ENCODE results near the gene GRM7. TPM values are rescaled to one million over a fixed set of nuclear protein-coding genes. Genes with fewer than 3 reads are reported as not detected.

The GRM7 gene
- total and polyA plus RNA-seq, 2 of the 4 experiments (the other 2 are of a cell fraction), result not detected

GRCh38 chr3:7469866-7470265 lies 609.0 kb downstream of the GRM7 start:
- intact Hi-C loops (cut with micrococcal nuclease) (no loop called here), dilution Hi-C loops (cut with HindIII; ENCODE audit: low sequenced_read_pairs, unreplicated experiment) (no loop called here), in situ Hi-C loops (cut with MboI; ENCODE audit: low sequenced_read_pairs) (no loop called here)
- POLR2A ChIA-PET (ENCODE audit: unreplicated experiment), result no interaction called here
- H4K5ac ChIP-seq (ENCODE audit: low read depth, low read length), result no peak overlapping the region
- no peak overlapping the region for H3K56ac ChIP-seq (ENCODE audit: extremely low read depth, insufficient read depth, low read length)
- H3K9me1 ChIP-seq (ENCODE audit: insufficient read depth, low read length), result no peaks in the 10 kb centered on the region
- H3K4me2 ChIP-seq (ENCODE audit: low read depth, low read length), result no peak overlapping the region
- CTCF ChIA-PET, result no interaction called here
- H2AFZ ChIP-seq (replicated peaks; ENCODE audit: low read length, poor library complexity), result no peak overlapping the region
- no peak for ATAC-seq (ENCODE audit: low read depth)
- H3K27me3 ChIP-seq (ENCODE audit: control insufficient read depth, insufficient read depth, low read length), result no peaks in the 10 kb centered on the region
- no peaks in the 10 kb centered on the region for H3K4me1 ChIP-seq (ENCODE audit: control insufficient read depth, insufficient read depth, low read length)
- H3K18ac ChIP-seq (ENCODE audit: low read depth, low read length), result no peak overlapping the region
- WGBS, 2 experiments (ENCODE audit: extremely low coverage in 2 of 2, insufficient read length in 1 of 2), result no CpG with 5 or more reads among the region's 2 CpGs
- no peak overlapping the region for H2BK5ac ChIP-seq (ENCODE audit: low read depth, low read length, poor library complexity, severe bottlenecking)
- no TSS peak for BruUV-seq (replicated peaks)
- no peak for DNase-seq
- no peak for TF ChIP-seq SMC3 (IDR thresholded peaks at IDR 0.05; ENCODE audit: low read depth, low read length)
- no peak for TF ChIP-seq RCOR1 (IDR thresholded peaks at IDR 0.05; ENCODE audit: insufficient replicate concordance, low read length)
- no peak for TF ChIP-seq USF2 (IDR thresholded peaks at IDR 0.05; ENCODE audit: low read depth, low read length)
- TF ChIP-seq, protein P1, sequence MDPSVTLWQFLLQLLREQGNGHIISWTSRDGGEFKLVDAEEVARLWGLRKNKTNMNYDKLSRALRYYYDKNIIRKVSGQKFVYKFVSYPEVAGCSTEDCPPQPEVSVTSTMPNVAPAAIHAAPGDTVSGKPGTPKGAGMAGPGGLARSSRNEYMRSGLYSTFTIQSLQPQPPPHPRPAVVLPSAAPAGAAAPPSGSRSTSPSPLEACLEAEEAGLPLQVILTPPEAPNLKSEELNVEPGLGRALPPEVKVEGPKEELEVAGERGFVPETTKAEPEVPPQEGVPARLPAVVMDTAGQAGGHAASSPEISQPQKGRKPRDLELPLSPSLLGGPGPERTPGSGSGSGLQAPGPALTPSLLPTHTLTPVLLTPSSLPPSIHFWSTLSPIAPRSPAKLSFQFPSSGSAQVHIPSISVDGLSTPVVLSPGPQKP (IDR thresholded peaks at IDR 0.05; ENCODE audit: borderline replicate concordance, low read depth, low read length), result no peak
- no peak for TF ChIP-seq MAFK (IDR thresholded peaks at IDR 0.05; ENCODE audit: low read depth, low read length)
- no peak for TF ChIP-seq BHLHE40 (IDR thresholded peaks at IDR 0.05; ENCODE audit: low read depth, low read length)
- no peak for TF ChIP-seq POLR2A (IDR thresholded peaks at IDR 0.05; ENCODE audit: low read depth, low read length)
- no peak for TF ChIP-seq MXI1 (IDR thresholded peaks at IDR 0.05; ENCODE audit: borderline replicate concordance, low read depth, low read length)
- no peak for TF ChIP-seq CTCF (conservative IDR thresholded peaks at IDR 0.05; ENCODE audit: low read depth, low read length)
- no peak for TF ChIP-seq CEBPB (IDR thresholded peaks at IDR 0.05; ENCODE audit: low read depth, low read length)
- TF ChIP-seq MAZ (IDR thresholded peaks at IDR 0.05; ENCODE audit: borderline replicate concordance, low read depth, low read length), result no peak
- TF ChIP-seq CHD1 (IDR thresholded peaks at IDR 0.05; ENCODE audit: low read depth, low read length), result no peak
- no peak for TF ChIP-seq FOS (IDR thresholded peaks at IDR 0.05; ENCODE audit: low read depth, low read length)
- no peak for TF ChIP-seq NFE2L2 (IDR thresholded peaks at IDR 0.05; ENCODE audit: low read depth, low read length)
- TF ChIP-seq RAD21 (IDR thresholded peaks at IDR 0.05; ENCODE audit: low read length), result no peak
- H3K14ac ChIP-seq (replicated peaks; ENCODE audit: low read depth, low read length), result no peak overlapping the region
- no peaks in the 10 kb centered on the region for H3K36me3 ChIP-seq (ENCODE audit: control insufficient read depth, insufficient read depth, low read length)
- H3K79me1 ChIP-seq (ENCODE audit: low read depth in 1 of 2, low read length in 2 of 2), result no peaks in the 10 kb centered on the region
- no peak overlapping the region for H3K9ac ChIP-seq (ENCODE audit: low read depth, low read length)
- no peak overlapping the region for H3K4me3 ChIP-seq (ENCODE audit: insufficient read depth, low read depth, low read length)
- no peak overlapping the region for H2BK15ac ChIP-seq (ENCODE audit: low read depth, low read length)
- no peak overlapping the region for H2AK5ac ChIP-seq (ENCODE audit: low read depth, low read length)
- H3K4ac ChIP-seq (ENCODE audit: low read depth, low read length), result no peak overlapping the region
- no peak overlapping the region for H2BK20ac ChIP-seq (ENCODE audit: low read depth, low read length)
- H4K8ac ChIP-seq (ENCODE audit: low read depth in 2 of 2, low read length in 2 of 2), result no peak overlapping the region
- H2BK120ac ChIP-seq (ENCODE audit: low read depth, low read length), result no peak overlapping the region
- peaks cover 8% of the 10 kb centered on the region for H3K9me3 ChIP-seq (ENCODE audit: control insufficient read depth, insufficient read depth, low read length)
- no peak overlapping the region for H3K23ac ChIP-seq (ENCODE audit: low read depth, low read length)
- H2AK9ac ChIP-seq (replicated peaks; ENCODE audit: low read depth, low read length, poor library complexity), result no peak overlapping the region
- no peak overlapping the region for H4K91ac ChIP-seq (ENCODE audit: insufficient read depth, low read depth, low read length)
- H3K27ac ChIP-seq (ENCODE audit: insufficient read depth, low read length), result no peak overlapping the region
- no peaks in the 10 kb centered on the region for H4K20me1 ChIP-seq (ENCODE audit: insufficient read depth, low read length)

All from IMR-90 (cell line).